GM21723 (cell line): ENCODE results near the gene SLC25A39.

Experiments used
- ATAC-seq: cut with Tn5 transposase; IDR thresholded peaks from one replicate; pipeline ENCODE4 v1.9.1; 2021; ENCODE audit warnings: mild to moderate bottlenecking, moderate library complexity; ENCODE audit not compliant: unreplicated experiment

Gene SLC25A39

GRCh38 chr17:44280392-44280937 is 44.2 kb downstream of the SLC25A39 start:
- ATAC-seq, result no peak

GRCh38 chr17:44279666-44280391 is 44.8 kb downstream of the SLC25A39 start:
- peak; percentile 91 for ATAC-seq

GRCh38 chr17:44279346-44279665 is 45.3 kb downstream of the SLC25A39 start:
- no peak for ATAC-seq

- ATAC-seq, result no peak
These were observed 46.6 kb downstream of the SLC25A39 start for GRCh38 chr17:44277976-44278375.

- ATAC-seq, result no peak
These were observed 51.0 kb downstream of the SLC25A39 start for GRCh38 chr17:44273607-44274006.

- no peak for ATAC-seq
These were observed 51.7 kb downstream of the SLC25A39 start for GRCh38 chr17:44272954-44273353.

GRCh38 chr17:44272321-44272951 is 52.2 kb downstream of the SLC25A39 start:
- ATAC-seq, result no peak
